GM23338 (cell line): ENCODE measurements around the gene SLC16A7. TPM values are rescaled to one million over a fixed set of nuclear protein-coding genes. Genes with fewer than 3 reads are reported as not detected.

ENCODE experiments used
- ATAC-seq: fragments of 200-7000 bp; cut with Tn5 transposase; 3 replicates; pipeline ENCODE4 v1.9.1; 2020
- DNase-seq: peaks from one replicate; pipeline ENCODE4 v3.0.0-alpha.2; 2015; ENCODE audit warnings: low spot score
- H2AFZ ChIP-seq: fragments of 200-600 bp; sonication (generic); 2 replicates; pipeline ENCODE4 v1.8.0; 2016; ENCODE audit warnings: antibody characterized with exemption, mild to moderate bottlenecking, moderate library complexity
- H3F3A ChIP-seq: fragments of 200-600 bp; sonication (generic); replicated peaks from 2 replicates; pipeline ENCODE4 v1.8.0; 2017; ENCODE audit warnings: antibody characterized with exemption, mixed run types, low read depth
- H3K27ac ChIP-seq: fragments of 200-600 bp; sonication (generic); 2 replicates; pipeline ENCODE4 v1.6.1; 2016; ENCODE audit warnings: low read depth
- H3K27me3 ChIP-seq: fragments of 200-600 bp; sonication (generic); 2 replicates; pipeline ENCODE4 v1.8.0; 2016; ENCODE audit warnings: mild to moderate bottlenecking, mixed run types, moderate library complexity; ENCODE audit not compliant: insufficient read depth
- H3K36me3 ChIP-seq: fragments of 200-600 bp; sonication (generic); 2 replicates; pipeline ENCODE4 v1.8.0; 2016; ENCODE audit warnings: mild to moderate bottlenecking; ENCODE audit not compliant: insufficient read depth
- H3K4me1 ChIP-seq: fragments of 200-600 bp; sonication (generic); 2 replicates; pipeline ENCODE4 v1.8.0; 2016; ENCODE audit warnings: mild to moderate bottlenecking, moderate library complexity; ENCODE audit not compliant: insufficient read depth
- H3K4me2 ChIP-seq: fragments of 200-600 bp; sonication (generic); 2 replicates; pipeline ENCODE4 v1.7.1; 2017; ENCODE audit warnings: mixed run types
- H3K4me3 ChIP-seq: fragments of 200-600 bp; sonication (generic); 2 replicates; pipeline ENCODE4 v1.6.1; 2016; ENCODE audit warnings: mixed run types
- H3K79me2 ChIP-seq: fragments of 200-600 bp; sonication (generic); replicated peaks from 2 replicates; pipeline ENCODE4 v1.8.0; 2017; ENCODE audit warnings: mild to moderate bottlenecking; ENCODE audit not compliant: insufficient read depth
- H3K9me2 ChIP-seq: fragments of 200-600 bp; sonication (generic); 2 replicates; pipeline ENCODE4 v1.8.0; 2017; ENCODE audit not compliant: insufficient read depth
- H4K20me1 ChIP-seq: fragments of 200-600 bp; sonication (generic); replicated peaks from 2 replicates; pipeline ENCODE4 v1.8.0; 2017; ENCODE audit warnings: mild to moderate bottlenecking; ENCODE audit not compliant: insufficient read depth
- H3K27ac Mint-ChIP-seq: 2 replicates; pipeline ENCODE4 v1.8.0; 2020; ENCODE audit warnings: inconsistent platforms, mild to moderate bottlenecking, moderate library complexity, mixed read lengths
- H3K27me3 Mint-ChIP-seq: 3 replicates; pipeline ENCODE4 v1.8.0; 2022; ENCODE audit warnings: low read depth, mild to moderate bottlenecking, moderate library complexity, mixed read lengths, inconsistent platforms; ENCODE audit not compliant: insufficient read depth, poor library complexity
- H3K36me3 Mint-ChIP-seq: 3 replicates; pipeline ENCODE4 v1.8.0; 2021; ENCODE audit warnings: low read depth, mild to moderate bottlenecking, inconsistent platforms, moderate library complexity, mixed read lengths
- H3K4me1 Mint-ChIP-seq: 3 replicates; pipeline ENCODE4 v1.8.0; 2020; ENCODE audit warnings: mild to moderate bottlenecking, inconsistent platforms, mixed read lengths
- H3K4me3 Mint-ChIP-seq: 3 replicates; pipeline ENCODE4 v1.8.0; 2021; ENCODE audit warnings: moderate library complexity, mild to moderate bottlenecking, inconsistent platforms, mixed read lengths
- H3K9me3 Mint-ChIP-seq: 3 replicates; pipeline ENCODE4 v1.8.0; 2020; ENCODE audit warnings: moderate library complexity, mild to moderate bottlenecking, inconsistent platforms, mixed read lengths
- ZNF114 ChIP-seq: fragments of 250-450 bp; sonication (Bioruptor Pico); IDR thresholded peaks from 2 replicates; pipeline ENCODE4 v1.5.0; 2020; ENCODE audit warnings: mild to moderate bottlenecking, moderate library complexity
- ZNF331 ChIP-seq: fragments of 250-450 bp; sonication (Bioruptor Pico); IDR thresholded peaks from 2 replicates; pipeline ENCODE4 v1.5.0; 2020; ENCODE audit warnings: low read depth, mild to moderate bottlenecking, moderate library complexity
- polyA plus RNA-seq: library from polyadenylated mRNA; unstranded; fragments of >200 nt; fragmentation: Nextera tagmentation; extraction: Ambion mirVana; gene quantifications from 2 replicates; pipeline ENCODE4 v1.2.1, GENCODE V29; 2016
- total RNA-seq: library from RNA; depleted of rRNA; stranded (reverse); fragments of >200 nt; shearing (Covaris generic); gene quantifications from 2 replicates; pipeline ENCODE4 v1.2.3, GENCODE V29; 2014
- TF ChIP-seq, protein P1 (sequence below), 2 experiments: fragments of 200-600 bp in 1 of 2; sonication (generic) in 1 of 2; conservative IDR thresholded peaks; 2 replicates each; pipeline versions ENCODE4 v1.5.1 to v1.6.1; 2016 to 2017; ENCODE audit warnings: antibody characterized with exemption in 2 of 2, low read depth in 2 of 2, mild to moderate bottlenecking in 2 of 2, moderate library complexity in 1 of 2
- TF ChIP-seq, protein P2 (sequence below): IDR thresholded peaks from one replicate; pipeline ENCODE4 v1.6.1; 2018; ENCODE audit warnings: antibody characterized with exemption; ENCODE audit not compliant: unreplicated experiment
- TF ChIP-seq, protein P3 (sequence below): fragments of 250-450 bp; sonication (Bioruptor Pico); IDR thresholded peaks from 2 replicates; pipeline ENCODE4 v1.5.0; 2020; ENCODE audit warnings: mild to moderate bottlenecking, moderate library complexity

Gene SLC16A7
- total and polyA plus RNA-seq, 2 experiments from 2014 or later: 2.8 to 4.3 TPM

DNA sequence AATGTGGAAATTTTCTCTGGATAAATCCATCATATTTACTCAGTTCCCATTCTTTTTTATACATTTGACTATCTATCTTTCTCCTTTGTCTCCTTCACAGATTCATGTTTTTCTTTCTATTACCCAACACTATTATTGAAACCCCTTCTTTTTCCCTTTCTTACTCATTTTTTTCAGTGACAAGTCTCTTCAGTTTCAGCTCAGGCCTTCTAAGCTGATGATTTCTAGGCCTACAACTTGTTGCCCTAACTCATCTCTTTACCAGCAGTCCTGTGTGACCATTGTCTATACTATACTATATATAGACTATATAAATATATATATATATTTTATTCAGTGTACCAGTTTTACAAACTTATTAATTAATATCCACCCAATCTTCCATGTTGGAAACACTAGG is 31.8 kb downstream of the SLC16A7 start:
- no peak overlapping the region for H3K4me3 Mint-ChIP-seq
- peaks cover 2% of the 10 kb centered on the region; the same call in 1 of the 3 replicates for H3K4me1 Mint-ChIP-seq
- no peaks in the 10 kb centered on the region for H3K36me3 Mint-ChIP-seq
- Histone ChIP-seq H3K79me2 (no peaks in the 10 kb centered on the region), H3F3A (no peaks in the 10 kb centered on the region), H2AFZ (no peak overlapping the region), H3K27ac (no peak overlapping the region), H4K20me1 (no peaks in the 10 kb centered on the region), H3K36me3 (no peaks in the 10 kb centered on the region), H3K27me3 (no peaks in the 10 kb centered on the region), H3K9me2 (no peaks in the 10 kb centered on the region), H3K4me3 (no peak overlapping the region), H3K4me1 (no peaks in the 10 kb centered on the region), H3K4me2 (no peak overlapping the region)
- DNase-seq: no peak
- no peak for TF ChIP-seq ZNF114
- TF ChIP-seq, protein P1, sequence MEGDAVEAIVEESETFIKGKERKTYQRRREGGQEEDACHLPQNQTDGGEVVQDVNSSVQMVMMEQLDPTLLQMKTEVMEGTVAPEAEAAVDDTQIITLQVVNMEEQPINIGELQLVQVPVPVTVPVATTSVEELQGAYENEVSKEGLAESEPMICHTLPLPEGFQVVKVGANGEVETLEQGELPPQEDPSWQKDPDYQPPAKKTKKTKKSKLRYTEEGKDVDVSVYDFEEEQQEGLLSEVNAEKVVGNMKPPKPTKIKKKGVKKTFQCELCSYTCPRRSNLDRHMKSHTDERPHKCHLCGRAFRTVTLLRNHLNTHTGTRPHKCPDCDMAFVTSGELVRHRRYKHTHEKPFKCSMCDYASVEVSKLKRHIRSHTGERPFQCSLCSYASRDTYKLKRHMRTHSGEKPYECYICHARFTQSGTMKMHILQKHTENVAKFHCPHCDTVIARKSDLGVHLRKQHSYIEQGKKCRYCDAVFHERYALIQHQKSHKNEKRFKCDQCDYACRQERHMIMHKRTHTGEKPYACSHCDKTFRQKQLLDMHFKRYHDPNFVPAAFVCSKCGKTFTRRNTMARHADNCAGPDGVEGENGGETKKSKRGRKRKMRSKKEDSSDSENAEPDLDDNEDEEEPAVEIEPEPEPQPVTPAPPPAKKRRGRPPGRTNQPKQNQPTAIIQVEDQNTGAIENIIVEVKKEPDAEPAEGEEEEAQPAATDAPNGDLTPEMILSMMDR (conservative IDR thresholded peaks at IDR 0.05; ENCODE audit: low read depth in 2 of 2): no peak
- TF ChIP-seq, protein P2, sequence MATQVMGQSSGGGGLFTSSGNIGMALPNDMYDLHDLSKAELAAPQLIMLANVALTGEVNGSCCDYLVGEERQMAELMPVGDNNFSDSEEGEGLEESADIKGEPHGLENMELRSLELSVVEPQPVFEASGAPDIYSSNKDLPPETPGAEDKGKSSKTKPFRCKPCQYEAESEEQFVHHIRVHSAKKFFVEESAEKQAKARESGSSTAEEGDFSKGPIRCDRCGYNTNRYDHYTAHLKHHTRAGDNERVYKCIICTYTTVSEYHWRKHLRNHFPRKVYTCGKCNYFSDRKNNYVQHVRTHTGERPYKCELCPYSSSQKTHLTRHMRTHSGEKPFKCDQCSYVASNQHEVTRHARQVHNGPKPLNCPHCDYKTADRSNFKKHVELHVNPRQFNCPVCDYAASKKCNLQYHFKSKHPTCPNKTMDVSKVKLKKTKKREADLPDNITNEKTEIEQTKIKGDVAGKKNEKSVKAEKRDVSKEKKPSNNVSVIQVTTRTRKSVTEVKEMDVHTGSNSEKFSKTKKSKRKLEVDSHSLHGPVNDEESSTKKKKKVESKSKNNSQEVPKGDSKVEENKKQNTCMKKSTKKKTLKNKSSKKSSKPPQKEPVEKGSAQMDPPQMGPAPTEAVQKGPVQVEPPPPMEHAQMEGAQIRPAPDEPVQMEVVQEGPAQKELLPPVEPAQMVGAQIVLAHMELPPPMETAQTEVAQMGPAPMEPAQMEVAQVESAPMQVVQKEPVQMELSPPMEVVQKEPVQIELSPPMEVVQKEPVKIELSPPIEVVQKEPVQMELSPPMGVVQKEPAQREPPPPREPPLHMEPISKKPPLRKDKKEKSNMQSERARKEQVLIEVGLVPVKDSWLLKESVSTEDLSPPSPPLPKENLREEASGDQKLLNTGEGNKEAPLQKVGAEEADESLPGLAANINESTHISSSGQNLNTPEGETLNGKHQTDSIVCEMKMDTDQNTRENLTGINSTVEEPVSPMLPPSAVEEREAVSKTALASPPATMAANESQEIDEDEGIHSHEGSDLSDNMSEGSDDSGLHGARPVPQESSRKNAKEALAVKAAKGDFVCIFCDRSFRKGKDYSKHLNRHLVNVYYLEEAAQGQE: no peak
- TF ChIP-seq, protein P3, sequence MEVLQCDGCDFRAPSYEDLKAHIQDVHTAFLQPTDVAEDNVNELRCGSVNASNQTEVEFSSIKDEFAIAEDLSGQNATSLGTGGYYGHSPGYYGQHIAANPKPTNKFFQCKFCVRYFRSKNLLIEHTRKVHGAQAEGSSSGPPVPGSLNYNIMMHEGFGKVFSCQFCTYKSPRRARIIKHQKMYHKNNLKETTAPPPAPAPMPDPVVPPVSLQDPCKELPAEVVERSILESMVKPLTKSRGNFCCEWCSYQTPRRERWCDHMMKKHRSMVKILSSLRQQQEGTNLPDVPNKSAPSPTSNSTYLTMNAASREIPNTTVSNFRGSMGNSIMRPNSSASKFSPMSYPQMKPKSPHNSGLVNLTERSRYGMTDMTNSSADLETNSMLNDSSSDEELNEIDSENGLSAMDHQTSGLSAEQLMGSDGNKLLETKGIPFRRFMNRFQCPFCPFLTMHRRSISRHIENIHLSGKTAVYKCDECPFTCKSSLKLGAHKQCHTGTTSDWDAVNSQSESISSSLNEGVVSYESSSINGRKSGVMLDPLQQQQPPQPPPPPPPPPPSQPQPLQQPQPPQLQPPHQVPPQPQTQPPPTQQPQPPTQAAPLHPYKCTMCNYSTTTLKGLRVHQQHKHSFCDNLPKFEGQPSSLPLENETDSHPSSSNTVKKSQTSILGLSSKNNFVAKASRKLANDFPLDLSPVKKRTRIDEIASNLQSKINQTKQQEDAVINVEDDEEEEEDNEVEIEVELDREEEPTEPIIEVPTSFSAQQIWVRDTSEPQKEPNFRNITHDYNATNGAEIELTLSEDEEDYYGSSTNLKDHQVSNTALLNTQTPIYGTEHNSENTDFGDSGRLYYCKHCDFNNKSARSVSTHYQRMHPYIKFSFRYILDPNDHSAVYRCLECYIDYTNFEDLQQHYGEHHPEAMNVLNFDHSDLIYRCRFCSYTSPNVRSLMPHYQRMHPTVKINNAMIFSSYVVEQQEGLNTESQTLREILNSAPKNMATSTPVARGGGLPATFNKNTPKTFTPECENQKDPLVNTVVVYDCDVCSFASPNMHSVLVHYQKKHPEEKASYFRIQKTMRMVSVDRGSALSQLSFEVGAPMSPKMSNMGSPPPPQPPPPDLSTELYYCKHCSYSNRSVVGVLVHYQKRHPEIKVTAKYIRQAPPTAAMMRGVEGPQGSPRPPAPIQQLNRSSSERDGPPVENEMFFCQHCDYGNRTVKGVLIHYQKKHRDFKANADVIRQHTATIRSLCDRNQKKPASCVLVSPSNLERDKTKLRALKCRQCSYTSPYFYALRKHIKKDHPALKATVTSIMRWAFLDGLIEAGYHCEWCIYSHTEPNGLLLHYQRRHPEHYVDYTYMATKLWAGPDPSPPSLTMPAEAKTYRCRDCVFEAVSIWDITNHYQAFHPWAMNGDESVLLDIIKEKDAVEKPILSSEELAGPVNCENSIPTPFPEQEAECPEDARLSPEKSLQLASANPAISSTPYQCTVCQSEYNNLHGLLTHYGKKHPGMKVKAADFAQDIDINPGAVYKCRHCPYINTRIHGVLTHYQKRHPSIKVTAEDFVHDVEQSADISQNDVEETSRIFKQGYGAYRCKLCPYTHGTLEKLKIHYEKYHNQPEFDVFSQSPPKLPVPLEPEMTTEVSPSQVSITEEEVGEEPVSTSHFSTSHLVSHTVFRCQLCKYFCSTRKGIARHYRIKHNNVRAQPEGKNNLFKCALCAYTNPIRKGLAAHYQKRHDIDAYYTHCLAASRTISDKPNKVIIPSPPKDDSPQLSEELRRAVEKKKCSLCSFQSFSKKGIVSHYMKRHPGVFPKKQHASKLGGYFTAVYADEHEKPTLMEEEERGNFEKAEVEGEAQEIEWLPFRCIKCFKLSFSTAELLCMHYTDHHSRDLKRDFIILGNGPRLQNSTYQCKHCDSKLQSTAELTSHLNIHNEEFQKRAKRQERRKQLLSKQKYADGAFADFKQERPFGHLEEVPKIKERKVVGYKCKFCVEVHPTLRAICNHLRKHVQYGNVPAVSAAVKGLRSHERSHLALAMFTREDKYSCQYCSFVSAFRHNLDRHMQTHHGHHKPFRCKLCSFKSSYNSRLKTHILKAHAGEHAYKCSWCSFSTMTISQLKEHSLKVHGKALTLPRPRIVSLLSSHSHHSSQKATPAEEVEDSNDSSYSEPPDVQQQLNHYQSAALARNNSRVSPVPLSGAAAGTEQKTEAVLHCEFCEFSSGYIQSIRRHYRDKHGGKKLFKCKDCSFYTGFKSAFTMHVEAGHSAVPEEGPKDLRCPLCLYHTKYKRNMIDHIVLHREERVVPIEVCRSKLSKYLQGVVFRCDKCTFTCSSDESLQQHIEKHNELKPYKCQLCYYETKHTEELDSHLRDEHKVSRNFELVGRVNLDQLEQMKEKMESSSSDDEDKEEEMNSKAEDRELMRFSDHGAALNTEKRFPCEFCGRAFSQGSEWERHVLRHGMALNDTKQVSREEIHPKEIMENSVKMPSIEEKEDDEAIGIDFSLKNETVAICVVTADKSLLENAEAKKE: no peak
- no peak for TF ChIP-seq ZNF331
- no peak overlapping the region for H3K27ac Mint-ChIP-seq
- H3K27me3 Mint-ChIP-seq: no peaks in the 10 kb centered on the region
- H3K9me3 Mint-ChIP-seq: no peaks in the 10 kb centered on the region
- ATAC-seq: no peak
